ENCODE results near the gene MPZL3. TPM values are rescaled to one million over a fixed set of nuclear protein-coding genes. Genes with fewer than 3 reads are reported as not detected.

MPZL3 gene
- polyA plus RNA-seq, 2 of the 4 experiments (the other 2 are of a cell fraction), result 0.34 to 1.0 TPM

DNA sequence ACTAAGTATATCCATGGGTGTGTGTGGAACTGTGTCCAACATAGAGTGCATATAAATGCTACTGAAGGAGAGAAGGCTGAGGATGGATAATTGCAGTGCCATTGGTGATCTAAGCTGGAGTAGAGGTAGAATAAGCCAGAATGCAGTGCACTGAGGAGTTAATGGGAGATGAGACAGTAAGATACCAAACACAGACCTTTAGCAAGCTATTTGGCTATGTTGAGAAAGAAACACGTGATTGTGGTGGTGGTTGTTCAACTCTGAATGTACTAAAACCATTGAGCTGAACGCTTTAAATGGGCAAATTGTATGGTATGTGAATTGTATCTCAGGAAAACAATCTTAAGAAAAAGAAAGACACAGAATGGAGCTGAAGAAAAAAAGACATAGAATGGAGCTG, 50.2 kb downstream of the MPZL3 start:
- ChIA-PET POLR2A (no interaction called here), CTCF (interaction anchor here (0.7 to 1.6 kb wide), 5 partner anchors 10 to 286 kb away, joined by 3 to 4 read pairs (median 3); no protein-coding TSS in a partner anchor)
- H3K4me3 ChIP-seq, result no peak overlapping the region
- WGBS (ENCODE audit: missing lambda C conversion rate), result 16% methylated on average over 2 of the region's 2 CpGs
- no peak overlapping the region for H3K4me2 ChIP-seq
- DNase-seq (ENCODE audit: low read depth in 1 of 2, low spot score in 1 of 2) (no peak), ATAC-seq (no peak), FAIRE-seq (no peak)
- H3K4me1 ChIP-seq, result no peaks in the 10 kb centered on the region
- TF ChIP-seq PHF8 (IDR thresholded peaks at IDR 0.05; ENCODE audit: borderline replicate concordance, low read depth), result no peak
- TF ChIP-seq ZNF302 (CRISPR knock-in tag; IDR thresholded peaks at IDR 0.05), result no peak
- TF ChIP-seq, protein P1, sequence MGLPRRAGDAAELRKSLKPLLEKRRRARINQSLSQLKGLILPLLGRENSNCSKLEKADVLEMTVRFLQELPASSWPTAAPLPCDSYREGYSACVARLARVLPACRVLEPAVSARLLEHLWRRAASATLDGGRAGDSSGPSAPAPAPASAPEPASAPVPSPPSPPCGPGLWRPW (IDR thresholded peaks at IDR 0.05), result no peak
- TF ChIP-seq, protein P2, sequence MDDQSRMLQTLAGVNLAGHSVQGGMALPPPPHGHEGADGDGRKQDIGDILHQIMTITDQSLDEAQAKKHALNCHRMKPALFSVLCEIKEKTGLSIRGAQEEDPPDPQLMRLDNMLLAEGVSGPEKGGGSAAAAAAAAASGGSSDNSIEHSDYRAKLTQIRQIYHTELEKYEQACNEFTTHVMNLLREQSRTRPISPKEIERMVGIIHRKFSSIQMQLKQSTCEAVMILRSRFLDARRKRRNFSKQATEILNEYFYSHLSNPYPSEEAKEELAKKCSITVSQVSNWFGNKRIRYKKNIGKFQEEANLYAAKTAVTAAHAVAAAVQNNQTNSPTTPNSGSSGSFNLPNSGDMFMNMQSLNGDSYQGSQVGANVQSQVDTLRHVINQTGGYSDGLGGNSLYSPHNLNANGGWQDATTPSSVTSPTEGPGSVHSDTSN (IDR thresholded peaks at IDR 0.05), result no peak
- TF ChIP-seq CBX8 (IDR thresholded peaks at IDR 0.05), result no peak
- TF ChIP-seq, protein P3, sequence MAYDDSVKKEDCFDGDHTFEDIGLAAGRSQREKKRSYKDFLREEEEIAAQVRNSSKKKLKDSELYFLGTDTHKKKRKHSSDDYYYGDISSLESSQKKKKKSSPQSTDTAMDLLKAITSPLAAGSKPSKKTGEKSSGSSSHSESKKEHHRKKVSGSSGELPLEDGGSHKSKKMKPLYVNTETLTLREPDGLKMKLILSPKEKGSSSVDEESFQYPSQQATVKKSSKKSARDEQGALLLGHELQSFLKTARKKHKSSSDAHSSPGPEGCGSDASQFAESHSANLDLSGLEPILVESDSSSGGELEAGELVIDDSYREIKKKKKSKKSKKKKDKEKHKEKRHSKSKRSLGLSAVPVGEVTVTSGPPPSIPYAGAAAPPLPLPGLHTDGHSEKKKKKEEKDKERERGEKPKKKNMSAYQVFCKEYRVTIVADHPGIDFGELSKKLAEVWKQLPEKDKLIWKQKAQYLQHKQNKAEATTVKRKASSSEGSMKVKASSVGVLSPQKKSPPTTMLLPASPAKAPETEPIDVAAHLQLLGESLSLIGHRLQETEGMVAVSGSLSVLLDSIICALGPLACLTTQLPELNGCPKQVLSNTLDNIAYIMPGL (CRISPR knock-in tag; IDR thresholded peaks at IDR 0.05; ENCODE audit: borderline replicate concordance), result no peak
- TF ChIP-seq TP53 (CRISPR knock-in tag; IDR thresholded peaks at IDR 0.05), result no peak
- TF ChIP-seq EP300 (IDR thresholded peaks at IDR 0.05), result no peak
- no peak for TF ChIP-seq NR3C1 (IDR thresholded peaks at IDR 0.05)
- TF ChIP-seq, protein P4, sequence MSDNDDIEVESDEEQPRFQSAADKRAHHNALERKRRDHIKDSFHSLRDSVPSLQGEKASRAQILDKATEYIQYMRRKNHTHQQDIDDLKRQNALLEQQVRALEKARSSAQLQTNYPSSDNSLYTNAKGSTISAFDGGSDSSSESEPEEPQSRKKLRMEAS (IDR thresholded peaks at IDR 0.05), result no peak
- TF ChIP-seq RFX5 (IDR thresholded peaks at IDR 0.05), result no peak
- TF ChIP-seq POLR2A (IDR thresholded peaks at IDR 0.05; ENCODE audit: low read length), result no peak
- no peak for TF ChIP-seq POLR2AphosphoS2 (conservative IDR thresholded peaks at IDR 0.05; ENCODE audit: low read length)
- no peak for TF ChIP-seq NPAS2 (CRISPR knock-in tag; IDR thresholded peaks at IDR 0.05; ENCODE audit: borderline replicate concordance)
- TF ChIP-seq JUN (IDR thresholded peaks at IDR 0.05), result no peak
- no peaks in the 10 kb centered on the region for H3K9me3 ChIP-seq
- H3K27ac ChIP-seq, result no peak overlapping the region

DNA sequence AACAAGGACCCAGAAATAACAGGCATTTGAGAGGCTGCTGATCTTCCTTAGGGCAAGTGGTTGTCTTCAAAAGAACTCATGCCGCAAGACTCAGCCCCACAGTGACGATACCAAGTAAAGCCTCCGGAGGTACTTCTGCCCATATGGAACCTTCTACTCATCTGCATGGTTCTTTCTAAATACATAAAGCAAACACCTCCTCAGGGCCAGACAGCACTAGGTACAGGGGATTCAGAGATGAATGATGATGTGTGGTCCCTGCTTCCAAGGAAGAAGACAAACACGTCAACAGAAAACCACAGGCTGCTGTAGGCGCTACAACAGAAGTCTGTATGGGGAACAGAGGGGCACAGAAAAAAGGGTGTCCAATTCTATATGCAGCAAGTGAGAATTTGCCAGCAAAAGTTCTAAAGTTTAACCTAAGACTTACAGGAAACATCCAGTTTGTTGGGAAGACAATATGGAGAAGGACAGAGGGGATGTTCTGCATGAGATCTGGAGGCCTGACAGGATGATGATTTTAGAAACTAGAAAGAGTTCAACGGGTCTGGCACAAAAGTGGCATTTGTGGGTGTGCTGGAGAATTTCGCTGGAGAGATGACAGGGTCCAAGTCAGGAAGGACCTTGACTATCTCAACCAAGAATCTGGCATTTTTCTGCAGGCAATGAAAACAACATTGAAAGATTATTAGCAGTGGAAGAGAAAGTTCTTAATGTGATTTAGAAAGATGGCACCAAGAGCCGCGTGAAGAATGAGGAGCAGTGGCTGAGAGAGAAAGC, 51.1 kb downstream of the MPZL3 start:
- no peak overlapping the region for H3K4me2 ChIP-seq
- no peak overlapping the region for H3K27ac ChIP-seq
- DNase-seq (ENCODE audit: low read depth in 1 of 2, low spot score in 1 of 2) (no peak), FAIRE-seq (no peak), ATAC-seq (no peak)
- no peak overlapping the region for H3K4me3 ChIP-seq
- H3K4me1 ChIP-seq, result no peaks in the 10 kb centered on the region
- WGBS (ENCODE audit: missing lambda C conversion rate), result 62% methylated on average over 9 of the region's 9 CpGs
- CTCF ChIA-PET, result interaction anchor here (1.2 kb wide), 2 partner anchors 13 to 287 kb away, joined by 3 to 4 read pairs; no protein-coding TSS in a partner anchor
- POLR2A ChIA-PET, result no interaction called here
- TF ChIP-seq PHF8 (IDR thresholded peaks at IDR 0.05; ENCODE audit: borderline replicate concordance, low read depth), result no peak
- no peak for TF ChIP-seq SMC3 (IDR thresholded peaks at IDR 0.05)
- no peak for TF ChIP-seq EP300 (IDR thresholded peaks at IDR 0.05)
- no peak for TF ChIP-seq GATA3 (IDR thresholded peaks at IDR 0.05; ENCODE audit: borderline replicate concordance)
- no peak for TF ChIP-seq FOSL2 (IDR thresholded peaks at IDR 0.05)
- no peak for TF ChIP-seq FOSL2 (CRISPR knock-in tag; IDR thresholded peaks at IDR 0.05)
- no peak for TF ChIP-seq HOXA7 (CRISPR knock-in tag; IDR thresholded peaks at IDR 0.05)
- TF ChIP-seq TFCP2L1 (CRISPR knock-in tag; IDR thresholded peaks at IDR 0.05), result no peak
- TF ChIP-seq JUNB (IDR thresholded peaks at IDR 0.05), result no peak
- no peak for TF ChIP-seq CHD2 (IDR thresholded peaks at IDR 0.05; ENCODE audit: low read length, partially characterized antibody)
- TF ChIP-seq POLR2AphosphoS2 (conservative IDR thresholded peaks at IDR 0.05; ENCODE audit: low read length), result no peak
- no peak for TF ChIP-seq ZSCAN20 (CRISPR knock-in tag; IDR thresholded peaks at IDR 0.05)
- TF ChIP-seq CEBPB (IDR thresholded peaks at IDR 0.05), result no peak
- no peaks in the 10 kb centered on the region for H3K9me3 ChIP-seq

Data from A549 (cell line).